A549 (cell line): Measurements from ENCODE around the gene MRPL34. TPM values are rescaled to one million over a fixed set of nuclear protein-coding genes. Genes with fewer than 3 reads are reported as not detected.

Experiments used
- ATAC-seq, 2 experiments: fragments of 200-7000 bp in 1 of 2; fragments of >200 bp in 1 of 2; cut with Nextera tagmentation in 1 of 2; cut with Tn5 transposase in 1 of 2; 3 replicates each; pipeline versions ENCODE4 v1.8.0 to v1.9.1; 2018 to 2020; ENCODE audit warnings: mild to moderate bottlenecking in 1 of 2, moderate library complexity in 1 of 2
- CTCF ChIA-PET: fragments of 300-600 bp; sonication (Branson Sonifier 250); formaldehyde crosslinking; extraction: SDS; loops from one replicate; lab custom pipeline; 2021; ENCODE audit warnings: antibody characterized with exemption, inconsistent platforms; lab: Yijun Ruan, JAX
- POLR2A ChIA-PET: fragments of 350-600 bp; formaldehyde crosslinking; extraction: SDS; loops from one replicate; lab custom pipeline; 2021; ENCODE audit warnings: antibody characterized with exemption, inconsistent platforms; lab: Yijun Ruan, JAX
- DNase-seq, 2 experiments: peaks; one replicate each; pipeline versions ENCODE4 v3.0.0 to v3.0.0-alpha.2; 2011 to 2016; ENCODE audit warnings: low read depth in 1 of 2, low spot score in 1 of 2
- FAIRE-seq: peaks from 2 replicates; lab custom pipeline; 2011; peaks lifted over from hg19 to GRCh38; lab: Jason Lieb, UNC
- H3K27ac ChIP-seq, 2 experiments: fragments of >200 bp; sonication (Bioruptor Twin); formaldehyde crosslinking; 3 replicates each; pipeline ENCODE4 v1.5.1; 2016 to 2017
- H3K4me1 ChIP-seq: fragments of >200 bp; sonication (Bioruptor Twin); formaldehyde crosslinking; 3 replicates; pipeline ENCODE4 v1.6.1; 2016
- H3K4me2 ChIP-seq: fragments of >200 bp; sonication (Bioruptor Twin); formaldehyde crosslinking; 3 replicates; pipeline ENCODE4 v1.6.1; 2016
- H3K4me3 ChIP-seq: fragments of >200 bp; sonication (Bioruptor Twin); formaldehyde crosslinking; 3 replicates; pipeline ENCODE4 v1.5.1; 2016
- H3K9me3 ChIP-seq: fragments of >200 bp; sonication (Bioruptor Twin); formaldehyde crosslinking; 3 replicates; pipeline ENCODE4 v1.6.1; 2016
- CHD4 ChIP-seq: fragments of 200-600 bp; sonication (generic); IDR thresholded peaks from 2 replicates; pipeline ENCODE4 v1.6.1; 2016; ENCODE audit warnings: antibody characterized with exemption, mild to moderate bottlenecking, borderline replicate concordance
- EHF ChIP-seq: fragments of 250-450 bp; sonication (Bioruptor Pico); IDR thresholded peaks from 2 replicates; pipeline ENCODE4 v1.5.0; 2020; ENCODE audit warnings: mild to moderate bottlenecking
- EHMT2 ChIP-seq: fragments of 200-600 bp; sonication (generic); IDR thresholded peaks from 2 replicates; pipeline ENCODE4 v1.6.1; 2016; ENCODE audit warnings: antibody characterized with exemption, low read depth, mild to moderate bottlenecking, moderate library complexity
- EP300 ChIP-seq, 2 experiments: fragments of >200 bp; sonication (Bioruptor Twin); formaldehyde crosslinking; IDR thresholded peaks; 2 replicates in 1 of 2; 3 replicates in 1 of 2; pipeline ENCODE4 v1.6.1; 2016 to 2017
- ESRRA ChIP-seq: fragments of 150-350 bp; IDR thresholded peaks from 2 replicates; pipeline ENCODE4 v1.6.1; 2014; ENCODE audit warnings: mild to moderate bottlenecking, low read length, borderline replicate concordance
- GATA3 ChIP-seq: IDR thresholded peaks from 2 replicates; pipeline ENCODE4 v1.6.1; 2012; ENCODE audit warnings: borderline replicate concordance
- JUN ChIP-seq, 2 experiments: fragments of >200 bp; sonication (Bioruptor Twin); formaldehyde crosslinking; IDR thresholded peaks; 2 replicates in 1 of 2; 3 replicates in 1 of 2; pipeline ENCODE4 v1.6.1; 2016 to 2017
- MYC ChIP-seq: IDR thresholded peaks from 2 replicates; pipeline ENCODE4 v1.6.1; 2012; ENCODE audit warnings: mild to moderate bottlenecking, inconsistent platforms, low read length, improper control_type of control experiment, borderline replicate concordance
- NPAS2 ChIP-seq: fragments of 250-450 bp; sonication (Bioruptor Pico); IDR thresholded peaks from 2 replicates; pipeline ENCODE4 v1.8.0; 2022; ENCODE audit warnings: mild to moderate bottlenecking, moderate library complexity, borderline replicate concordance
- NR3C1 ChIP-seq: fragments of >200 bp; sonication (Bioruptor Twin); formaldehyde crosslinking; IDR thresholded peaks from 3 replicates; pipeline ENCODE4 v1.6.1; 2017
- PHF8 ChIP-seq: fragments of 200-600 bp; sonication (generic); IDR thresholded peaks from 2 replicates; pipeline ENCODE4 v1.6.1; 2016; ENCODE audit warnings: low read depth, mild to moderate bottlenecking, antibody characterized with exemption, moderate library complexity, borderline replicate concordance
- RARB ChIP-seq: fragments of 250-450 bp; sonication (Bioruptor Pico); IDR thresholded peaks from 2 replicates; pipeline ENCODE4 v1.8.0; 2021; ENCODE audit warnings: mild to moderate bottlenecking, moderate library complexity
- RCOR1 ChIP-seq: fragments of 150-350 bp; IDR thresholded peaks from 2 replicates; pipeline ENCODE4 v1.6.1; 2014; ENCODE audit warnings: antibody characterized with exemption, low read length, low read depth
- RNF2 ChIP-seq: fragments of 200-600 bp; sonication (generic); IDR thresholded peaks from 2 replicates; pipeline ENCODE4 v1.6.1; 2016; ENCODE audit warnings: low read depth, mild to moderate bottlenecking, antibody characterized with exemption, moderate library complexity, borderline replicate concordance
- SREBF2 ChIP-seq: fragments of 450-650 bp; IDR thresholded peaks from 2 replicates; pipeline ENCODE4 v1.6.1; 2014; ENCODE audit warnings: mild to moderate bottlenecking, moderate library complexity
- TP53 ChIP-seq: fragments of 250-450 bp; sonication (Bioruptor Pico); IDR thresholded peaks from 2 replicates; pipeline ENCODE4 v1.5.0; 2021; ENCODE audit warnings: mild to moderate bottlenecking, moderate library complexity
- ZC3H11A ChIP-seq: fragments of 450-650 bp; IDR thresholded peaks from 2 replicates; pipeline ENCODE4 v1.6.1; 2014; ENCODE audit warnings: antibody characterized with exemption, mild to moderate bottlenecking
- WGBS: methylation state at CpG from one replicate; pipeline ENCODE4 v1.1.6; 2017; ENCODE audit errors: missing lambda C conversion rate; 5-methylcytosine and 5-hydroxymethylcytosine counted together
- polyA plus RNA-seq, 4 experiments: library from polyadenylated mRNA; depleted of rRNA in 3 of 4; stranded (reverse); fragments of >200 nt; fragmentation: RNase III in 1 of 4; extraction: RNeasy Plus Mini Kit Qiagen cat#74134 plus additional on column Dnase treatment in 1 of 4; gene quantifications; 2 replicates in 3 of 4; 3 replicates in 1 of 4; pipeline ENCODE4 v1.2.3, GENCODE V29; 2011 to 2017
- TF ChIP-seq, protein P1 (sequence below): fragments of >200 bp; sonication (Bioruptor Twin); formaldehyde crosslinking; IDR thresholded peaks from 2 replicates; pipeline ENCODE4 v1.6.1; 2016
- TF ChIP-seq, protein P2 (sequence below): fragments of 250-450 bp; sonication (Bioruptor Pico); IDR thresholded peaks from 2 replicates; pipeline ENCODE4 v1.5.0; 2020; ENCODE audit warnings: low read depth, mild to moderate bottlenecking, moderate library complexity
- TF ChIP-seq, protein P3 (sequence below): fragments of 250-450 bp; sonication (Bioruptor Pico); IDR thresholded peaks from 2 replicates; pipeline ENCODE4 v1.5.0; 2021; ENCODE audit warnings: mild to moderate bottlenecking, moderate library complexity, borderline replicate concordance
- TF ChIP-seq, protein P4 (sequence below): fragments of 450-650 bp; IDR thresholded peaks from 2 replicates; pipeline ENCODE4 v1.6.1; 2014; ENCODE audit warnings: antibody characterized with exemption

Gene MRPL34
- polyA plus RNA-seq, 2 of the 4 experiments (the other 2 are of a cell fraction): 28.1 to 56.1 TPM

DNA sequence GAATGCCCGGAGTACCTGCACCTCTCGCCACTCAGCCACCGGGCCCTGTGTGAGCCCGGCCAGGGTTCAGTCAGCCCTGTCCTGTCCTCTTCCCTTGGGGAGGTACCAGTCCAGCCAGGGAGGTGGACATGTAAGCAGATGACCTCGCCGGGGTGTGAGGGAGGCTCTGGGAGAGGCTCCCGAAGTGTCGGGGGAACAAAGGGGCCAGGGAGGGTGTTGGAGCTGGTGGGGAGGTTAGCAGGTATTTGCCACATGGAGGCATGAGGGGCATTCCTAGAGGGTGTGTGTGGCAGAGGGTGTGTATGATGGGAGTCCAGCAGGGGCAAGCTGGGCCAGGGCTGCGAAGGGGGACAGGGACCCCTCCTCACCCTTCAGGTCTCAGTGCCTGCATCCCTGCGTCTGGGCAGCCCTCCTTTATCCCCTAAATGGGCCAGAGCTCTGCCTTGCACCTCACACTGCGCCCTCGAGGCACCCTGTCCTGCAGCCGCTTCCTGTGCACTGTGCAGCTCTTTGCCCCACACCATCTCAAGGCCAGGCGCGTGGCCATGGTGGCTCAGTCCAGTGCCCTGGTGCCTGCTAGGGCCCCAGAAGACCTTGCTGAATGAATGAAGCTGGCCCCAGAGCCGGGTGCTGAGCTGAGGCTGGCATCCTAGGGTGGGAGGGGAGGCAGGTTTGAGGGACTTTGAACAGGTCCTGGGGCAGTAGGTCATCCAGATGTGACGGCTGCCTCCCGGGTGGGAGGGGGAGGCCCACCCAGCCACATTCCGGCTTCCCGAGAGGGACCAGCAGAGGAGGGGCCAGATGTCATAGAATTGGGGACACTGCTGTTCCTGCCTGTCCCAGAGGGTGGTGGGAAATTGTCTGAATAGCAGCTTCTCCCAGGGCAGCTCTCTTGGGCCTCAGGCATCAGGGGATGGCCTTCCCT is 6.8 kb downstream of the MRPL34 start:
- no peaks in the 10 kb centered on the region for H3K9me3 ChIP-seq
- FAIRE-seq (no peak), DNase-seq (no peak), ATAC-seq (no peak)
- CTCF ChIA-PET: interaction anchor here (0.8 to 0.9 kb wide), 2 partner anchors 9 to 20 kb away, joined by 3 read pairs; no protein-coding TSS in a partner anchor
- peaks cover 38% of the 10 kb centered on the region for H3K4me1 ChIP-seq
- WGBS: 74% methylated on average over 5 of the region's 20 CpGs
- no peak for TF ChIP-seq ESRRA
- no peak for TF ChIP-seq MYC
- TF ChIP-seq ZC3H11A: no peak
- no peak for TF ChIP-seq RCOR1
- TF ChIP-seq GATA3: no peak
- no peak for TF ChIP-seq EHF (CRISPR knock-in tag)
- TF ChIP-seq, protein P1, sequence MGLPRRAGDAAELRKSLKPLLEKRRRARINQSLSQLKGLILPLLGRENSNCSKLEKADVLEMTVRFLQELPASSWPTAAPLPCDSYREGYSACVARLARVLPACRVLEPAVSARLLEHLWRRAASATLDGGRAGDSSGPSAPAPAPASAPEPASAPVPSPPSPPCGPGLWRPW: no peak
- no peak for TF ChIP-seq TP53 (CRISPR knock-in tag)
- TF ChIP-seq, protein P2, sequence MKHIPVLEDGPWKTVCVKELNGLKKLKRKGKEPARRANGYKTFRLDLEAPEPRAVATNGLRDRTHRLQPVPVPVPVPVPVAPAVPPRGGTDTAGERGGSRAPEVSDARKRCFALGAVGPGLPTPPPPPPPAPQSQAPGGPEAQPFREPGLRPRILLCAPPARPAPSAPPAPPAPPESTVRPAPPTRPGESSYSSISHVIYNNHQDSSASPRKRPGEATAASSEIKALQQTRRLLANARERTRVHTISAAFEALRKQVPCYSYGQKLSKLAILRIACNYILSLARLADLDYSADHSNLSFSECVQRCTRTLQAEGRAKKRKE: no peak
- no peak for TF ChIP-seq EP300 (IDR thresholded peaks at IDR 0.05)
- TF ChIP-seq, protein P3, sequence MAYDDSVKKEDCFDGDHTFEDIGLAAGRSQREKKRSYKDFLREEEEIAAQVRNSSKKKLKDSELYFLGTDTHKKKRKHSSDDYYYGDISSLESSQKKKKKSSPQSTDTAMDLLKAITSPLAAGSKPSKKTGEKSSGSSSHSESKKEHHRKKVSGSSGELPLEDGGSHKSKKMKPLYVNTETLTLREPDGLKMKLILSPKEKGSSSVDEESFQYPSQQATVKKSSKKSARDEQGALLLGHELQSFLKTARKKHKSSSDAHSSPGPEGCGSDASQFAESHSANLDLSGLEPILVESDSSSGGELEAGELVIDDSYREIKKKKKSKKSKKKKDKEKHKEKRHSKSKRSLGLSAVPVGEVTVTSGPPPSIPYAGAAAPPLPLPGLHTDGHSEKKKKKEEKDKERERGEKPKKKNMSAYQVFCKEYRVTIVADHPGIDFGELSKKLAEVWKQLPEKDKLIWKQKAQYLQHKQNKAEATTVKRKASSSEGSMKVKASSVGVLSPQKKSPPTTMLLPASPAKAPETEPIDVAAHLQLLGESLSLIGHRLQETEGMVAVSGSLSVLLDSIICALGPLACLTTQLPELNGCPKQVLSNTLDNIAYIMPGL (CRISPR knock-in tag): no peak
- H3K27ac ChIP-seq: peak overlapping the region; percentile 84 to 94
- H3K4me3 ChIP-seq: peak overlapping the region; percentile 32
- peak overlapping the region; percentile 97 for H3K4me2 ChIP-seq
- POLR2A ChIA-PET: interaction anchor here (0.9 to 1.4 kb wide), 3 partner anchors 21 to 653 kb away, joined by 3 to 4 read pairs (median 4); partner anchors contain the start of gene BABAM1

DNA sequence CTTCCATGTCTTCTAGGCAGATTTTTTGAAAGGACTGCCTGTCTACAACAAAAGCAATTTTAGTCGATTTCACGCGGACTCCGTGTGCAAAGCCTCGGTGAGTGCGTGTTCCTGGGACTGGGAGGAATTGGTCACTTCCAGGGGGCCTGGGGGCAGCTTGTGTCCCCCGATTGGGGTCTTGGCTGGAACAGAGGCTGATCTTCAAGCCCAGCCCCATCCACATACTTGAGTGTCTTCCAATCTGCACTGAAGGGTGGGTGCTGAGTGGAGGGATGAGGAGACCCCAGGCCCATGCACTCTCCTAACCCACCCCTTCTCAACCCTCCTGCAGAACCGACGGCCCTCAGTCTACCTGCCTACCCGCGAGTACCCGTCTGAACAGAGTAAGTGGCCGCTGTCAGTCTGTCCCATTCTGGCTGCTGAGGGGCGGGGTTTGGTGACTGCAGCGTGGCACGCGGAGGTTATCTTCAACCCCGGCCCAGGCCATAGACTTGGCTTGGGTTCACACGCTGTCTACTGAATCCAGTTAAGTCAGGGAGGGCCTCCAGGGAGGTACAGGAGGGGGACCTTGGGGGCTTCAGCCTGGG is 8.4 kb downstream of the MRPL34 start:
- H3K9me3 ChIP-seq: no peaks in the 10 kb centered on the region
- ChIA-PET POLR2A (no interaction called here), CTCF (interaction anchor here (0.5 kb wide), 1 partner anchor 31 kb away, joined by 4 read pairs; no protein-coding TSS in a partner anchor)
- WGBS: 87% methylated on average over 12 of the region's 19 CpGs
- ATAC-seq (no peak), DNase-seq (no peak), FAIRE-seq (no peak)
- no peak overlapping the region for H3K4me3 ChIP-seq
- H3K4me2 ChIP-seq: no peak overlapping the region
- TF ChIP-seq PHF8 (no peak), JUN (IDR thresholded peaks at IDR 0.05) (no peak), SREBF2 (no peak), NR3C1 (no peak), RNF2 (no peak)
- H3K4me1 ChIP-seq: peaks cover 45% of the 10 kb centered on the region
- H3K27ac ChIP-seq: no peak overlapping the region; a peak in 1 of 6 replicates

DNA sequence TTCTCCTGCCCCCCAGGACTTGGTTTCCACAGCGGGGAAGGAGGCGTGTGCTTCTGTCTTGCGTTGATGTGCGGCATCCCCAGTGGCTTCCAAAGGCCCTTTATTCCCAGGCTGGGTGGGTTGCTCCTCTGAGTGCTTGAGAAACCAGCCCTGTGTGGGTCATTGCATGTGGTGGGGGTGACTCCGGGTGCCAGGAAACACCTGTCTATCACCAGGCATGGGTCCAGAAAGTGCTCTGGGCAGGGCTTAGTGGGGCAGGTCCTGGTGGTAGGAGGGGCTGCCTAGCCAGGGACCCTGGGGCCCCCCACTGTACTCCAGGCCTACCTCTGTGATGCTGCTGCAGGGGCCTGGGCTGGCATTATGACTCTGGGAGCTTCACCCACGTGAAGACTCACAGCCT is 13.3 kb downstream of the MRPL34 start:
- POLR2A ChIA-PET: no interaction called here
- CTCF ChIA-PET: no interaction called here
- ATAC-seq (no peak), DNase-seq (no peak)
- Histone ChIP-seq H3K27ac (peak overlapping the region in 1 of 2 experiments; percentile 41; a peak in 1 of 6 replicates), H3K9me3 (no peaks in the 10 kb centered on the region), H3K4me3 (no peak overlapping the region)
- WGBS: 100% methylated on average over 3 of the region's 6 CpGs
- no peak for TF ChIP-seq NPAS2 (CRISPR knock-in tag)
- no peak for TF ChIP-seq EHMT2
- TF ChIP-seq CHD4: no peak
- TF ChIP-seq RARB: no peak
- no peak for TF ChIP-seq EP300 (IDR thresholded peaks at IDR 0.05)
- TF ChIP-seq, protein P4, sequence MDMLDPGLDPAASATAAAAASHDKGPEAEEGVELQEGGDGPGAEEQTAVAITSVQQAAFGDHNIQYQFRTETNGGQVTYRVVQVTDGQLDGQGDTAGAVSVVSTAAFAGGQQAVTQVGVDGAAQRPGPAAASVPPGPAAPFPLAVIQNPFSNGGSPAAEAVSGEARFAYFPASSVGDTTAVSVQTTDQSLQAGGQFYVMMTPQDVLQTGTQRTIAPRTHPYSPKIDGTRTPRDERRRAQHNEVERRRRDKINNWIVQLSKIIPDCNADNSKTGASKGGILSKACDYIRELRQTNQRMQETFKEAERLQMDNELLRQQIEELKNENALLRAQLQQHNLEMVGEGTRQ: no peak
- TF ChIP-seq, all 56 proteins: peak for 0
- H3K4me1 ChIP-seq: peaks cover 16% of the 10 kb centered on the region
- no peak for FAIRE-seq
- no peak overlapping the region for H3K4me2 ChIP-seq
